Panc1 (cell line): Measurements from ENCODE around the gene FCHSD2. TPM values are rescaled to one million over a fixed set of nuclear protein-coding genes. Genes with fewer than 3 reads are reported as not detected.

ENCODE experiments used
- ATAC-seq: fragments of 200-7000 bp; cut with Tn5 transposase; 2 replicates; pipeline ENCODE4 v1.9.1; 2020; ENCODE audit warnings: mild to moderate bottlenecking, moderate library complexity
- BruUV-seq: library from RNA; stranded (reverse); fragments of 400-500 nt; replicated peaks from 2 replicates; lab custom pipeline; 2021; lab: Mats Ljungman, UMichigan
- CTCF ChIA-PET: fragments of 300-600 bp; sonication (Branson Sonifier 250); formaldehyde crosslinking; loops from one replicate; lab custom pipeline; 2022; ENCODE audit warnings: antibody characterized with exemption; lab: Charles Lee
- POLR2A ChIA-PET: fragments of 300-600 bp; sonication (Branson Sonifier 250); formaldehyde crosslinking; loops from one replicate; lab custom pipeline; 2022; ENCODE audit warnings: antibody characterized with exemption; lab: Charles Lee
- DNase-seq: peaks from one replicate; pipeline ENCODE4 v3.0.0-alpha.2; 2010; ENCODE audit warnings: low read depth, low spot score
- H3K27ac ChIP-seq: 2 replicates; pipeline ENCODE4 v1.5.1; 2011; ENCODE audit warnings: mild to moderate bottlenecking, low read length, inconsistent platforms
- H3K27me3 ChIP-seq: fragments of 200-500 bp; sonication (Bioruptor generic); 2 replicates; pipeline ENCODE4 v1.6.0; 2014; ENCODE audit warnings: low read length, inconsistent platforms; ENCODE audit not compliant: control insufficient read depth, insufficient read depth
- H3K36me3 ChIP-seq: fragments of 200-500 bp; sonication (Bioruptor generic); 2 replicates; pipeline ENCODE4 v1.5.1; 2014; ENCODE audit warnings: inconsistent platforms, mild to moderate bottlenecking, low read length, moderate library complexity; ENCODE audit not compliant: control insufficient read depth, insufficient read depth
- H3K4me1 ChIP-seq: 2 replicates; pipeline ENCODE4 v1.5.1; 2011; ENCODE audit warnings: inconsistent platforms, mild to moderate bottlenecking, low read length, moderate library complexity; ENCODE audit not compliant: control insufficient read depth, insufficient read depth
- H3K4me3 ChIP-seq, 2 experiments: 2 replicates each; pipeline ENCODE4 v1.5.1; 2011 to 2012; ENCODE audit warnings: low read depth in 2 of 2, low read length in 2 of 2, mild to moderate bottlenecking in 2 of 2, inconsistent platforms in 1 of 2, moderate library complexity in 1 of 2
- H3K9me3 ChIP-seq: fragments of 200-500 bp; sonication (Bioruptor generic); 2 replicates; pipeline ENCODE4 v1.5.1; 2014; ENCODE audit warnings: low read depth, mild to moderate bottlenecking, inconsistent platforms, low read length, moderate library complexity; ENCODE audit not compliant: control insufficient read depth, insufficient read depth
- CTCF ChIP-seq: fragments of 450-650 bp; IDR thresholded peaks from 2 replicates; pipeline ENCODE4 v1.5.1; 2017; ENCODE audit warnings: mild to moderate bottlenecking
- POLR2AphosphoS5 ChIP-seq: IDR thresholded peaks from 2 replicates; pipeline ENCODE4 v1.6.1; 2012; ENCODE audit warnings: mild to moderate bottlenecking, low read depth, low read length, moderate library complexity
- REST ChIP-seq, 2 experiments: IDR thresholded peaks; 2 replicates each; pipeline ENCODE4 v1.6.1; 2011 to 2012; ENCODE audit warnings: low read depth in 2 of 2, control low read depth in 1 of 2, low read length in 1 of 2, mild to moderate bottlenecking in 1 of 2, moderate library complexity in 1 of 2; ENCODE audit not compliant: insufficient read depth in 1 of 2
- SIN3A ChIP-seq: IDR thresholded peaks from 2 replicates; pipeline ENCODE4 v1.6.1; 2012; ENCODE audit warnings: low read depth, mild to moderate bottlenecking, low read length, moderate library complexity, borderline replicate concordance; ENCODE audit not compliant: insufficient read depth
- TCF7L2 ChIP-seq: IDR thresholded peaks from 2 replicates; pipeline ENCODE4 v1.6.1; 2011; ENCODE audit warnings: mild to moderate bottlenecking, low read depth, low read length, inconsistent platforms
- in situ Hi-C: cut with HindIII; loops from 2 replicates; pipeline ENCODE4 v1.10.0; 2016; ENCODE audit warnings: low sequenced_read_pairs, low pct_unique_long_range_greater_than_20kb
- intact Hi-C: fragments of 100-400 bp; cut with micrococcal nuclease; formaldehyde crosslinking; loops from one replicate; pipeline ENCODE4 v1.10.0; 2022; ENCODE audit not compliant: unreplicated experiment
- total RNA-seq: library from RNA; stranded (reverse); gene quantifications from one replicate; pipeline ENCODE4 v1.2.1, GENCODE V29; 2021; ENCODE audit not compliant: unreplicated experiment

FCHSD2 gene
- total RNA-seq, 1 experiment from 2014 or later = 31.8 TPM

- ATAC-seq (no peak), DNase-seq (no peak)
- TF ChIP-seq SIN3A (no peak), TCF7L2 (no peak), REST (IDR thresholded peaks at IDR 0.05; ENCODE audit: insufficient read depth in 1 of 2, low read depth in 2 of 2, low read length in 1 of 2) (no peak), POLR2AphosphoS5 (no peak), CTCF (no peak)
- Histone ChIP-seq H3K9me3 (no peaks in the 10 kb centered on the region), H3K27me3 (no peaks in the 10 kb centered on the region), H3K4me1 (peaks cover 2% of the 10 kb centered on the region), H3K4me3 (no peak overlapping the region), H3K27ac (no peak overlapping the region), H3K36me3 (no peaks in the 10 kb centered on the region)
- intact Hi-C loops = no loop called here
- in situ Hi-C loops = no loop called here
- ChIA-PET CTCF (no interaction called here), POLR2A (no interaction called here)
- BruUV-seq = no TSS peak
These were observed 315.8 kb downstream of the FCHSD2 start for GRCh38 chr11:72826191-72826941.

- BruUV-seq = no TSS peak
- DNase-seq (no peak), ATAC-seq (no peak)
- ChIA-PET CTCF (no interaction called here), POLR2A (no interaction called here)
- H3K4me3 ChIP-seq = no peak overlapping the region
- intact Hi-C loops (no loop called here), in situ Hi-C loops (no loop called here)
- H3K9me3 ChIP-seq = no peaks in the 10 kb centered on the region
- no peaks in the 10 kb centered on the region for H3K36me3 ChIP-seq
- no peaks in the 10 kb centered on the region for H3K27me3 ChIP-seq
- TF ChIP-seq REST (IDR thresholded peaks at IDR 0.05; ENCODE audit: insufficient read depth in 1 of 2, low read depth in 2 of 2, low read length in 1 of 2) = no peak
- no peak for TF ChIP-seq CTCF
- no peak for TF ChIP-seq POLR2AphosphoS5
- no peak for TF ChIP-seq TCF7L2
- no peak for TF ChIP-seq SIN3A
- H3K4me1 ChIP-seq = peaks cover 5% of the 10 kb centered on the region
- no peak overlapping the region for H3K27ac ChIP-seq
These were observed 316.5 kb downstream of the FCHSD2 start for GRCh38 chr11:72825661-72826060.
